Fibroblast of lung (primary cell): ENCODE data around the gene FKBP2.

Experiments used
- CTCF ChIP-seq, 2 donors: IDR thresholded peaks in 1 of 2; conservative IDR thresholded peaks in 1 of 2; 1 replicate in 1 of 2; 2 replicates in 1 of 2; pipeline ENCODE4 v1.5.1; 2011 to 2012; ENCODE audit warnings: low read length in 2 of 2, control low read depth in 1 of 2, inconsistent platforms in 1 of 2, low read depth in 1 of 2, mild to moderate bottlenecking in 1 of 2
- EZH2 ChIP-seq: IDR thresholded peaks from 2 replicates; pipeline ENCODE4 v1.5.1; 2012; ENCODE audit warnings: low read length, control low read depth, mild to moderate bottlenecking; ENCODE audit errors: missing control alignments

- no peak for TF ChIP-seq CTCF (conservative IDR thresholded peaks at IDR 0.05 in 1 of 2, IDR thresholded peaks at IDR 0.05 in 1 of 2; ENCODE audit: low read depth in 1 of 2, low read length in 2 of 2)
- peak; percentile 45 for TF ChIP-seq EZH2
Measured at GRCh38 chr11:64292460-64293254, 51.8 kb downstream of the FKBP2 start.
